A673 (cell line): ENCODE data around the gene BCAR1.

Experiments
- CTCF ChIP-seq: fragments of 300-800, 200-600 bp; sonication (generic); conservative IDR thresholded peaks from 2 replicates; pipeline ENCODE4 v1.5.1; 2017; ENCODE audit warnings: low read depth, mild to moderate bottlenecking, antibody characterized with exemption, low read length, moderate library complexity, mixed read lengths
- EZH2 ChIP-seq: fragments of 200-600 bp; sonication (generic); IDR thresholded peaks from 2 replicates; pipeline ENCODE4 v1.6.1; 2017; ENCODE audit warnings: borderline replicate concordance, low read depth, mild to moderate bottlenecking, mixed read lengths, antibody characterized with exemption, low read length; ENCODE audit not compliant: poor library complexity, severe bottlenecking

- TF ChIP-seq CTCF (no peak), EZH2 (no peak)
Observed at GRCh38 chr16:75241412-75241811, 10.0 kb downstream of the BCAR1 start.
